Kidney (tissue), 14 donors: ENCODE data around the gene MAP3K21. TPM values are rescaled to one million over a fixed set of nuclear protein-coding genes. Genes with fewer than 3 reads are reported as not detected.

ENCODE experiments used
- DNase-seq, 5 donors: peaks; one replicate each; pipeline ENCODE4 v3.0.0-alpha.2; 2013 to 2020
- FAIRE-seq: peaks from 2 replicates; lab custom pipeline; 2012; peaks lifted over from hg19 to GRCh38; lab: Jason Lieb, UNC
- H3K27ac ChIP-seq, 2 donors: one replicate each; pipeline ENCODE4 v1.7.0; 2013; ENCODE audit warnings: low read depth in 2 of 2, low read length in 2 of 2, inconsistent platforms in 1 of 2
- H3K27me3 ChIP-seq: one replicate; pipeline ENCODE4 v1.7.1; 2013; ENCODE audit warnings: low read length, inconsistent platforms; ENCODE audit not compliant: control insufficient read depth, insufficient read depth
- H3K36me3 ChIP-seq, 3 donors: one replicate each; pipeline versions ENCODE4 v1.7.0 to v1.7.1; 2013; ENCODE audit warnings: low read length in 3 of 3, control low read depth in 1 of 3, inconsistent platforms in 1 of 3; ENCODE audit not compliant: insufficient read depth in 3 of 3, control insufficient read depth in 2 of 3
- H3K4me1 ChIP-seq, 3 donors: one replicate each; pipeline versions ENCODE4 v1.7.0 to v1.7.1; 2013; ENCODE audit warnings: low read length in 3 of 3, inconsistent platforms in 1 of 3, low read depth in 1 of 3; ENCODE audit not compliant: control insufficient read depth in 2 of 3, insufficient read depth in 2 of 3
- H3K4me3 ChIP-seq, 3 donors: one replicate each; pipeline versions ENCODE4 v1.7.0 to v1.8.1; 2013; ENCODE audit warnings: low read length in 3 of 3, control low read depth in 1 of 3, inconsistent platforms in 1 of 3
- H3K9ac ChIP-seq, 3 donors: one replicate each; pipeline versions ENCODE4 v1.7.0 to v1.7.1; 2013; ENCODE audit warnings: low read length in 3 of 3, control low read depth in 1 of 3, inconsistent platforms in 1 of 3
- H3K9me3 ChIP-seq, 3 donors: one replicate each; pipeline versions ENCODE4 v1.7.0 to v1.7.1; 2013; ENCODE audit warnings: low read length in 3 of 3, control low read depth in 1 of 3, inconsistent platforms in 1 of 3; ENCODE audit not compliant: control insufficient read depth in 2 of 3, insufficient read depth in 1 of 3
- intact Hi-C: fragments of 100-400 bp; cut with DNase I; formaldehyde crosslinking; loops from one replicate; pipeline ENCODE4 v1.11.1; 2022
- polyA plus RNA-seq: library from polyadenylated mRNA; stranded (reverse); fragments of 350-450 nt; fragmentation: Illumina TruSeq; extraction: RNeasy Lipid Tissue Mini Kit (QIAGEN cat#74804); gene quantifications from one replicate; pipeline ENCODE4 v1.2.3, GENCODE V29; 2014; ENCODE audit warnings: low read depth, low replicate concordance; ENCODE audit not compliant: insufficient read depth
- total RNA-seq: library from RNA; stranded (reverse); fragmentation: NEBNext Ultra II Directional; extraction: Animal tissue kit (Norgen Biotek cat#: 25700); gene quantifications from one replicate; pipeline ENCODE4 v1.2.1, GENCODE V29; 2021
- TF ChIP-seq, protein P1 (sequence below): IDR thresholded peaks from 3 replicates; pipeline ENCODE4 v1.5.1; 2012; ENCODE audit warnings: mild to moderate bottlenecking, moderate library complexity, borderline replicate concordance; ENCODE audit not compliant: insufficient read depth; ENCODE audit errors: extremely low read depth
- donor health status: control.
- donor health status: control.
- donor health status: control.
- donor health status: control.
- donor health status: control.
- donor health status: DM: yes; HTN: yes; CAD: no.
- donor health status: Normal renal cell carcinoma (clear cell type).

The MAP3K21 gene
- total and polyA plus RNA-seq, 2 donors from 2014 or later: 7.4 to 21.6 TPM

DNA sequence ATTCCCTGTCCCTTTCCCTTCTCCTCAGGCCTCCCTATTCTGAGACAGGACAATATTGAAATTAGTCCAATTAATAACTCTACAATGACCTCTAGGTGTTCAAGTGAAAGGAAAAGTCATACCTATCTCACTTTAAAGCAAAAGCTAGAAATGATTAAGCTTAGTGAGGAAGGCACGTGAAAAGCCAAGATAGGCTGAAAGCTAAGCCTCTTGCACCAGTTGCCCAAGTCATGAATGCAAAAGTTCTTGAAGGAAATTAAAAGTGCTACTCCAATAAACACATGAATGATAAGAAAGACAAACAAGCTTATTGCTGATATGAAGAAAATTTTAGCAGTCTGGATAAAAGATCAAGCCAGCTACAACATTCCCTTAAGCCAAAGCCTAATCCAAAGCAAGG is 3.8 kb upstream of the MAP3K21 start:
- no peak for FAIRE-seq
- no peaks in the 10 kb centered on the region for H3K36me3 ChIP-seq
- intact Hi-C loops: no loop called here

DNA sequence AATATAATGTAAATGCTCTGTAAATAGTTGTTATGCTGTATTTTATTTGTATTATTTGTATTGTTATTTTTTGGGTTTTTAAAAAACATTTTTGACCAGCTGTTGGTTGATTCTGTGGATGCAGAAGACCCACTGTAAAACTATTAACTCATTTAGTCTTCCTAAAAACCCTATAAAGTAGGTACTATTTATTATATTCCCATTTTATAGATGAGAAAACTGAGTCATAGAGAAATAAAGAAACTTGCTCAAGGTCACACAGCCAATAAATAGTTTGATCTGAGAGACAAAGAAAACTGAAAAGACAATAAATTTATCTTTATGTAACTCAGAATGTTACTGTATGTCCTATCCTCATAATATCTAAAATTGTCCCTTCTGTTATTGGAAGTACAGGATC is 1.2 kb upstream of the MAP3K21 start:
- TF ChIP-seq, protein P1, sequence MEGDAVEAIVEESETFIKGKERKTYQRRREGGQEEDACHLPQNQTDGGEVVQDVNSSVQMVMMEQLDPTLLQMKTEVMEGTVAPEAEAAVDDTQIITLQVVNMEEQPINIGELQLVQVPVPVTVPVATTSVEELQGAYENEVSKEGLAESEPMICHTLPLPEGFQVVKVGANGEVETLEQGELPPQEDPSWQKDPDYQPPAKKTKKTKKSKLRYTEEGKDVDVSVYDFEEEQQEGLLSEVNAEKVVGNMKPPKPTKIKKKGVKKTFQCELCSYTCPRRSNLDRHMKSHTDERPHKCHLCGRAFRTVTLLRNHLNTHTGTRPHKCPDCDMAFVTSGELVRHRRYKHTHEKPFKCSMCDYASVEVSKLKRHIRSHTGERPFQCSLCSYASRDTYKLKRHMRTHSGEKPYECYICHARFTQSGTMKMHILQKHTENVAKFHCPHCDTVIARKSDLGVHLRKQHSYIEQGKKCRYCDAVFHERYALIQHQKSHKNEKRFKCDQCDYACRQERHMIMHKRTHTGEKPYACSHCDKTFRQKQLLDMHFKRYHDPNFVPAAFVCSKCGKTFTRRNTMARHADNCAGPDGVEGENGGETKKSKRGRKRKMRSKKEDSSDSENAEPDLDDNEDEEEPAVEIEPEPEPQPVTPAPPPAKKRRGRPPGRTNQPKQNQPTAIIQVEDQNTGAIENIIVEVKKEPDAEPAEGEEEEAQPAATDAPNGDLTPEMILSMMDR: no peak
- intact Hi-C loops: no loop called here
- DNase-seq (no peak), FAIRE-seq (no peak)
- no peaks in the 10 kb centered on the region for H3K9me3 ChIP-seq
- H3K36me3 ChIP-seq: no peaks in the 10 kb centered on the region
- peak overlapping the region in 1 of 3 donors; percentile 79 for H3K4me3 ChIP-seq
- no peak overlapping the region for H3K27ac ChIP-seq
- peaks cover 0 to 7% (median 3%) of the 10 kb centered on the region in 3 donors for H3K4me1 ChIP-seq
- no peak overlapping the region for H3K9ac ChIP-seq
- no peaks in the 10 kb centered on the region for H3K27me3 ChIP-seq

More for the DNA sequence above, 3.8 kb upstream of the MAP3K21 start:
- Histone ChIP-seq H3K9ac (no peak overlapping the region), H3K4me3 (no peak overlapping the region), H3K9me3 (no peaks in the 10 kb centered on the region), H3K27me3 (no peaks in the 10 kb centered on the region), H3K4me1 (peaks cover 0 to 5% (median 0%) of the 10 kb centered on the region in 3 donors), H3K27ac (no peak overlapping the region)
- TF ChIP-seq, protein P1: no peak
- DNase-seq: no peak

DNA sequence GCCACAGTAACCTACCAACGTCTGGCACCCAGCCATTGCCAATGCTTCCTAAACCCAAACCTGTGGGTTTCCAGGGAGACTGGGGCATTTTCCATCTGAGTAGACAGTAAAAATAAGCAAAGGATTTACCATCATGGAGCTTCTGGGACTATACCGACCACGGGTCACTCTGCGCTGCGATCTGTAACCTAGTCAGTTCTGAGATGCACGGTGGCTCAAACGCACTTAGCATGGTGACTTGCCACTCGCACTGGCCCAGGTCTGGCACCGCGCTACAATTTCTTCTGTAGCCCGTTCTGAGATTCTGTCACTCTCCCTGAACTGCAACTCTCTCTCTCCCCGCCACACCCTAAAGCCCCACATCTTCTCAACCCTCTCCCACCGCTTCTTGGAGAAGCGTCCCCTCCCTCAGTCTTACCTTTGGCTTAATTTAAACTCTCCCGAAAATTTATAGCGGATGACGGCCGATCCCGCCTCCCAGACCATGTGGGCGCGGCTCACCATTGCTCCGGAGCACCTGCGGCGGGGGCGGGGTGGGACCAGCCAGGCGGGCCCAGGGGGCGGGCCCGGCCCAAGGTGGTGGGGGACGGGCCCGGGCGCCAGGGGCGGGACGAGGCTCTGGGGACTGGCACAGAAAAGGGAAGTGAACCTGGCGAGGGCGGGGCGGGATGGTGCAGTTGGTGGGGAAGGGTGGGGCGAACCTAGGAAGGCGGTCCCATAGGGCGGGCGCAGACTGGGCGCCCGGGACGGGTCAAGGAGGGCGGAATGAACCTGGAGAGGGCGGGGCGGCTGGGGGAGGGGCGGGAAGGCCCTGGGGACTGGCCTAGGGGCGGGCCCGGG is 493 bp upstream of the MAP3K21 start:
- no peak for FAIRE-seq
- intact Hi-C loops: no loop called here
- Histone ChIP-seq H3K4me1 (peaks cover 0 to 10% (median 9%) of the 10 kb centered on the region in 3 donors), H3K4me3 (peak overlapping the region; percentile 26 to 79 (median 67)), H3K27ac (peak overlapping the region; percentile 20 to 80), H3K9me3 (no peaks in the 10 kb centered on the region), H3K27me3 (no peaks in the 10 kb centered on the region), H3K9ac (peak overlapping the region in 1 of 3 donors; percentile 78), H3K36me3 (no peaks in the 10 kb centered on the region)
- peak; percentile 94 to 98 (median 95) for DNase-seq
- TF ChIP-seq, protein P1: no peak
